GM19463 (cell line): ENCODE data around the gene RPL29.

ENCODE experiments used
- ATAC-seq: cut with Tn5 transposase; IDR thresholded peaks from one replicate; pipeline ENCODE4 v1.9.1; 2021; ENCODE audit warnings: mild to moderate bottlenecking, moderate library complexity; ENCODE audit not compliant: unreplicated experiment

RPL29 gene

GRCh38 chr3:51966486-51966885 is 29.2 kb downstream of the RPL29 start:
- no peak for ATAC-seq

- ATAC-seq: no peak
Observed at GRCh38 chr3:51966016-51966415, 29.7 kb downstream of the RPL29 start.

GRCh38 chr3:51964521-51964920 is 31.2 kb downstream of the RPL29 start:
- ATAC-seq: no peak

- no peak for ATAC-seq
Observed at GRCh38 chr3:51963951-51964451, 31.7 kb downstream of the RPL29 start.

- no peak for ATAC-seq
Observed at GRCh38 chr3:51962854-51963530, 32.7 kb downstream of the RPL29 start.

- no peak for ATAC-seq
Observed at GRCh38 chr3:51961602-51962569, 33.8 kb downstream of the RPL29 start.

GRCh38 chr3:51961011-51961410 is 34.7 kb downstream of the RPL29 start:
- no peak for ATAC-seq

GRCh38 chr3:51960386-51960785 is 35.3 kb downstream of the RPL29 start:
- no peak for ATAC-seq

- no peak for ATAC-seq
Observed at GRCh38 chr3:51959651-51960050, 36.0 kb downstream of the RPL29 start.

GRCh38 chr3:51958603-51959521 is 36.8 kb downstream of the RPL29 start:
- ATAC-seq: no peak

GRCh38 chr3:51957520-51958205 is 38.0 kb downstream of the RPL29 start:
- no peak for ATAC-seq

GRCh38 chr3:51955893-51956770 is 39.6 kb downstream of the RPL29 start:
- no peak for ATAC-seq

GRCh38 chr3:51955175-51955892 is 40.4 kb downstream of the RPL29 start, which contains the start of gene GPR62:
TSS of gene GPR62 (plus strand) at chr3:51955381. CDS start at chr3:51955653, 272 bp downstream.
- no peak for ATAC-seq

- ATAC-seq: no peak
Observed at GRCh38 chr3:51954713-51955112, 41.0 kb downstream of the RPL29 start.

- no peak for ATAC-seq
Observed at GRCh38 chr3:51954105-51954504, 41.6 kb downstream of the RPL29 start.

GRCh38 chr3:51953445-51953844 is 42.2 kb downstream of the RPL29 start:
- ATAC-seq: no peak

GRCh38 chr3:51950899-51951298 is 44.8 kb downstream of the RPL29 start:
- no peak for ATAC-seq

GRCh38 chr3:51949121-51949520 is 46.6 kb downstream of the RPL29 start:
- no peak for ATAC-seq
